GM18951 (cell line): ENCODE data around the gene TYRO3.

Experiments used
- POLR2A ChIP-seq: IDR thresholded peaks from 4 replicates; pipeline ENCODE4 v1.6.1; 2011; ENCODE audit warnings: mild to moderate bottlenecking; ENCODE audit not compliant: insufficient read length, insufficient read depth; ENCODE audit errors: extremely low read depth
- in situ Hi-C: fragments of 300-500 bp; cut with MboI; formaldehyde crosslinking; loops from one replicate; pipeline ENCODE4 v1.12.0; 2022; ENCODE audit warnings: low sequenced_read_pairs, mixed read lengths, inconsistent platforms; ENCODE audit not compliant: unreplicated experiment

Gene TYRO3

DNA sequence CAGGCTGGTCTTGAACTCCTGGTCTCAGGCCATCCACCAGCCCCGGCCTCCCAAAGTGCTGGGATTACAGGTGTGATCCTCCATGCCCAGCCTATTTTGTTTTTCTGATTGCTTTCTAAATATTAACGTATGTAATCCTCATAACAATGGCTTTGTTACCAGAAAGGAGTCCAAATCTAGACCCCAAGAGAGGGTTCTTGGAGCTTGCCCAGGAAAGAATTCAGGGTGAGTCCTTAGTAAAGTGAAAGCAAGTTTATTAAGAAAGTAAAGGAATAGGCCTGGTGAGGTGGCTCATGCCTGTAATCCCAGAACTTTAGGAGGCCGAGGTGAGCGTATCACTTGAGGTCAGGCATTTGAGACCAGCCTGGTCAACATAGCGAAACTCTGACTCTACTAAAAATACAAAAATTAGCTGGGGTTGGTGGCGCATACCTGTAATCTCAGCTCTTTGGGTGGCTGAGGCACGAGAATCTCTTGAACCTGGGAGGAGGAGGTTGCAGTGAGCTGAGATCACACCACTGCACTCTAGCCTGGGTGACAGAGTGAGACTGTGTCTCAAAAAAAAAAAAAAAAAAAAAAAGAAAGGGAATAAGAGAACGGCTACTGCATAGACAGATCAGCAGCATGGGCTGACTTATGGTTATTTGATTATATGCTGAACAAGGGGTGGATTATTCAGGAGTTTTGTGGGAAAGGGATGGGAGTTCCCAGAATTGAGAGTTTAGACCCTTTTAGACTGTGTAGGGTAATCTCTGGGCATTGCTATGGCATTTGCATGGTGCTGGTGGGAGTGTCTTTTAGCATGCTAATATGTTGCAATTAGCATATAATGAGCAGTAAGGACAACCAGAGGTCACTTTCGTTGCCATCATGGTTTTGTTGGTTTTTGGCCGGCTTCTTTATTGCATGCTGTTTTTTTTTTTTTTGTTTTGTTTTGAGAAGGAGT lies 36.1 kb downstream of the TYRO3 start:
- in situ Hi-C loops = no loop called here
- no peak for TF ChIP-seq POLR2A

DNA sequence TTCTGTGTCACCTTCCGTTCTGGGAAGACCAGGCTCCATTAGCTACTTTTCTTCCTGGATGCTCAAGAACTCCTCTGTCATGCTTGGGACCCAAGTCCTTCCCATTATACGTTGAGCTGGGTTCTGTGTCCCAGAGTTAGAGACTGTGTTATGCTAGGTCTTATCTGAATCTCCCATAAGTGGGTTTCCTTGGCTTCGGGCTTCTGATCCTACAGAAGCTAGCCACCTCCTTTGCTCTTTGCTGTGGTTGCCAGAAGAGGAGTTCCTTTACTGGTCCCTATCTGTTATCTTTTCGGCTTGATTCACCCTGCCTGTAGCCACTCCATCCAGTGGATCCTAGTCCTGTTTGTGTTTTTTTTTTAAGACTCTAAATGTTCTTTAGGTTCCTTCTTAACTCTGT lies 38.0 kb downstream of the TYRO3 start:
- in situ Hi-C loops = no loop called here
- no peak for TF ChIP-seq POLR2A

DNA sequence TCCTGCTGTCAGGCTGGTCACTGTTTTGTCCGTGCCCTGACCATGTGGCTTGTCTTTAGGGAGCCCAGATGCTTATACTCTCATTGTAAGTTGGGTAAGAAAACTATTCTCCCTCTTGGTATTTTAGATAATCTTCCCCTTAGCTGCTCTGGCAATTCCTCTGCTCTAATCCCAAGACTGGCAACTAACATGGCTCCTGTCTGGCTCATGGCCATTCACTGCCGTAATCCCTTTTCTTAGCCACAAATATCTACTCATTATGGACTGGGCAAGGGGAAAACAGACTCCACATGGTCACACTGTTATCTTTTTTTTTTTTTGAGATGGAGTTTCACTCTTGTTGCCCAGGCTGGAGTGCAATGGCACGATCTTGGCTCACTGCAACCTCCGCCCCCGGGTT lies 38.8 kb downstream of the TYRO3 start:
- no peak for TF ChIP-seq POLR2A
- in situ Hi-C loops = no loop called here

DNA sequence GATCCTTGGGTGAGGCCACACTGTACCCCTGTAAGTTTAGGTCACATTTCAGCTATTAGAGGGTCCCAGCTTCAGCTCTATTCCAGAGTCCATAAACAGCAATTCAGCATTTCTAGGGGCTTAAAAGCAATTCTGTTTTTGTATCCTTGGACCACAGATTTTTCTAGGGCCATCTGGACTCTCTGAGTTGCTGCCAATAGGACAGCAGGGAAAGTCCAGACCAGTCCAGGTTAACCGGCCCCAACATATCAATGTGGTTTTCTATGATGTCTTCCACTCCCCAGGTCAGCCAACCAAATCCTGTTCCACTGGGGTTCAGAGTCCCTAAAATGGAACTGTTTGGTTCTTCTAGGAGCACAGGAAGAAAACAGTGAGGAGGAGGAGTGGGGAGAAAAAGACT lies 40.0 kb downstream of the TYRO3 start:
- TF ChIP-seq POLR2A = no peak
- in situ Hi-C loops = no loop called here

DNA sequence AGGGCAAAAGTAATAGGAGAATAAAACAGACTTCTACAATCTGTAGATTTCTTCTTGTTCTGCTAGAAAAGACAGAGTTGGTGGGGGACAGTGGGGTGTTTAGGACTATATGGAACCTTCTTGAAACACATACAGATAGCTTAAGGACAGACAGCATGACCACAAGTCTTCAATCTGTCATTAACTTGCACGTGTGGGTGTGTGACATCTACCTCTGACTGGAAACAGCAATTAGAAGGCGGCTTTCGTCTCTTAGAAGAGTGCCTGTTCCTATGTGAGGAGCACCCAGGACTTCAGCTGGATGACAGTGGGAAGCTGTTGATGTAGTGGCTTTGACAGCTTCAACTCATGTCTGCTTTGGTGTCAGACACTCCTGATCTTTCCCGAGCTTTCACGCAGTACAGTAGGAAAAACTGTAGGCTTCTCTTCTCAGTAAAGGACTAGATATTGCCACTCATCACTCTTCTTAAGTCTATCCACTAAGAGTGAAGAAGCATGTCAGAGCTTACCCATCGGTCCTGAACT lies 44.5 kb downstream of the TYRO3 start:
- in situ Hi-C loops = no loop called here
- TF ChIP-seq POLR2A = no peak

DNA sequence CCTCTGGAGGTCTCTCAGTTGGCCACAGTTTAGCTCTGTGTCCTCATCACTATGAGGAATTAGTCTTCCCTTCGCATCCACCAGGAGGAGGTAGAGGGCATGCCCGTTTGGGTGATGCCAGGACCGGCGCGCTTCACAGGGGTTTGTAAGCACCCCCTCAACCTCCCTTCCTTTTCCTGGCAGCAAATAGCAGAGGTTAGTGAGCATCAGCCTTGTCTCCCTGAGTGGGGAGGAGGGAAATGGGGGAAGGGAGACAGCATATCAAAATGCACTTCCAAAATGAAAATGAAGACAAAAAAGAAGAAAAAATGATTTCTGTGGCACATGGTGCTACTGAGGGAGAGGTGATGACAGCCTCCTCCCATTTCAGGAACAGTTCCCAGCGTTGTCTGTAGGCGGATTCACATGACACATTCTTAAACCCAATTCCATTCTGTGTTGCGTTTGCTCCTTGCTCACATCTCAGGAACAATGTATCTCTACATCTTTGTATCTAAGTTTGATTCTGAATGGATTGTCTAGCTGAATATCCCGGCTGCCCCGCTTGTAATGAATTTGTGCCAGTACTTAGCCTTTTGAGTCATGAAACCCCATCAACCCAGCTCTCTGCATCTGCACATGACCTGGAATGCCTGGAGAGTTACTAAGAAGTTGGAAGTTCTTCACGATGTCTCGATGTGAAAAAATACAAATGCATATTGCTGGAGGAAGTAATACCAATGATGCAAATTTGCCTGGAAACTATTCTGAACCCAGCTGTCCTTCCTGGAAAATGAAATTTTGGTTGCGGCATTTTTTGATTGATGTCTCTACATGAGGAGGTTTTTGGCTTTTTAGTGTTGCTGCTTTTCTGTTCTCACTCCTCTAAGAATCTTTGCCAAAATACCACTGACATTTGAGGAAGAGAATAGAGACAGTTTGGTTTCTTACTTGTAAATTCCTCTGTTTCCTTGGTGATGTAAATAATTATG lies 45.2 kb downstream of the TYRO3 start:
- in situ Hi-C loops = no loop called here
- TF ChIP-seq POLR2A = no peak

DNA sequence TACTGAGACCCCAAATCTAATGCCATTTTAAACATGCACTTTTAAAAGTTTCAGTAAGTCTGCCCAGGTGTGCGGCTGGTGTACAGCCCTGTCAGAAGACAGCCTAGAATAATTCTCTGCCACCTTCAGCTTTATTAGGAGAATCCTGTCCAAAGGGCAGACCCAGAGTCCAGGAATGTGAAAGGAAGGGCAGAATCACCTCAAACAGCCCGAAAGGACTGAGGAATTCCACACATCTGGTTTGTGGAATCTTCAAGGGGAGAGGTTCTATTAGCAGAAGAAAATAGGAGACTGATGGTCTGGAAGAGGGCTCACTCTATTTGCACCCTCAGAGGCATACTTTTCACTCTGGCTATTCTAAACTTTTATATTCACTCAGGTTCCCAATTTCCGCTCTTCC lies 46.6 kb downstream of the TYRO3 start:
- TF ChIP-seq POLR2A = no peak
- in situ Hi-C loops = no loop called here

DNA sequence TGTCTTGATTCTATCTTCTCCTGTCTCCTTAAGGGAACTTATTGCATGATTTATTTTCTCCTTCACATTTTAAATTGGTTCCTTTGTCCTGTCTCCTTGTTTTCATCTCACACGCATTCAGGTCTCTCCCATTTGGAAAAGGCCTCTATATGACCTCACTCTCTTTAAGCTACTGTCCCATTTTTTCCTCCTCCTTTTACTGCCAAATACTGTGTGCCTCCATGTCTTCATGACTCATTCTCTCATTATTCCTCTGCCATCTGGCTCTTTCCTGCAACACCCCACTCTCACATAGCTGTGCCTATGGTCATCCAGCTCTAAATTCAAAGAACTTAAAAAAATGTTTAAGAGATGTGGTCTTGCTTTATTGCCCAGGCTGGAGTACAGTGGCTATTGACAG lies 48.0 kb downstream of the TYRO3 start:
- in situ Hi-C loops = no loop called here
- no peak for TF ChIP-seq POLR2A

DNA sequence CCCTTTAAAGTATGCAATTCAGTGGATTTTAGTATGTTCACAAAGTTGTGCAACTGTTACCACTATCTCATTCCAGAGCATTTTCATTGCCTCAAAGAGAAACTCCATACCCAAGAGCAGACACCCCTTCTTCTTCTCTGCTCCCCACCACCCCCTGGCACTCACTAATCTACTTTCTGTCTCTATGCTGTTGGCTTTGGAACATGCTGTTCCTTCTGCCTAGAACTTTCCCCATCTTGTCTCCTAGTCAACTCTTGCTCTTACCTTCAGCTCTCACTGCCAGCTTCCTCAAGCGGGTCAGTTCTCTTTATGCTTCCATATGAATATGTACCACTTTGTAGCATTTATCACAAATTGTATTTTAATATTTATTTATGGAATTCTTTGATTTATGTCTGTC lies 50.1 kb downstream of the TYRO3 start:
- in situ Hi-C loops = no loop called here
- TF ChIP-seq POLR2A = no peak

DNA sequence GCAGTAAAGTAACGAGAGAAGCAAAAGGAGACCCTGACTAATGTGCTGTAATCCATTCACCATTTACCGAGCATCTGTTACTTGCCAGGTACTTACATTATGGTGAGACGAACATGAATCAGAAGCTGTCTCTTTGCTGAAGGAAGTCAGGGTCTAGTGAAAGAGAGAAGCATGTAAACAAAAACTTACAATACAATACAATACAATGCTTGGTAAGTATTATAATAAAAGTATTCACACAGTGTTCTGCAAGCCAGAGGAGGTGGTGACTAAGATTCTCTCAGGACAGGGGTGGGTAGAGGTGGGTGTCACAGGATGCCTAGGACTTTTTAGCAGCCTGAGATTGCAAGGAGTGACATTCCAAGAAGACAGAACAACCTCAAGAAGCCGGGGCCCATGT lies 51.0 kb downstream of the TYRO3 start:
- in situ Hi-C loops = no loop called here
- no peak for TF ChIP-seq POLR2A

DNA sequence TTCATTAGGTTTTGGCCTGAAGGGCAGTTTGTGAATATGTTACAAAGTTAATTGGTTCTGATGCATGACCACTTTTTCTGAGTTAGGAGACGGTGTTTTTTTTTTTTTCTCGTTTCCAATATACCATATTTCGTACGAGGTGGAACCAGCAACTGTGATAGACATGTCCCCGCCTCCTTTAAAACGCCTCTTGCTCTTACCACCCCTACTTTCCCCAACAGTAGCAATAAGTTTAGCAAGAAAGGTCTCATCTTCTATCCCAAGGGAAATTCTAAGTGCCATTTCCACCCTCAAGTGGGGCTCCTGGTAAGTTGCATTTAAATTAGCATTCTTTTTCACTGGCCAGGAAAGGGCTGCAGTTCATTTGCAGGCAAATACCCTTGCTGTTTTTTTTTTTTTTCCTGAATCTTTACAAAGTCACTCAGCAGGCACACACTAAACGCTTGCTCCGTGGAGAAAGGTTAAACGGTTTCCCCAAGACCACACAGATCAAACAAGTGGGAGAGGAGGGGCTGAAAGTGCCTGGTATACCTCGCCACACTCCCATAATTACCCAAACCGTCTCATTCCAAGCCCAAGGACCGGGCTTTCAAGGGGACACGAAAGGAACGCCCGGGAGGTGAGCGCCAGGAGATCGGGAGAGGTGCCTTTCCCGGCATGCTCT lies 61.7 kb downstream of the TYRO3 start:
- TF ChIP-seq POLR2A = no peak
- in situ Hi-C loops = no loop called here

DNA sequence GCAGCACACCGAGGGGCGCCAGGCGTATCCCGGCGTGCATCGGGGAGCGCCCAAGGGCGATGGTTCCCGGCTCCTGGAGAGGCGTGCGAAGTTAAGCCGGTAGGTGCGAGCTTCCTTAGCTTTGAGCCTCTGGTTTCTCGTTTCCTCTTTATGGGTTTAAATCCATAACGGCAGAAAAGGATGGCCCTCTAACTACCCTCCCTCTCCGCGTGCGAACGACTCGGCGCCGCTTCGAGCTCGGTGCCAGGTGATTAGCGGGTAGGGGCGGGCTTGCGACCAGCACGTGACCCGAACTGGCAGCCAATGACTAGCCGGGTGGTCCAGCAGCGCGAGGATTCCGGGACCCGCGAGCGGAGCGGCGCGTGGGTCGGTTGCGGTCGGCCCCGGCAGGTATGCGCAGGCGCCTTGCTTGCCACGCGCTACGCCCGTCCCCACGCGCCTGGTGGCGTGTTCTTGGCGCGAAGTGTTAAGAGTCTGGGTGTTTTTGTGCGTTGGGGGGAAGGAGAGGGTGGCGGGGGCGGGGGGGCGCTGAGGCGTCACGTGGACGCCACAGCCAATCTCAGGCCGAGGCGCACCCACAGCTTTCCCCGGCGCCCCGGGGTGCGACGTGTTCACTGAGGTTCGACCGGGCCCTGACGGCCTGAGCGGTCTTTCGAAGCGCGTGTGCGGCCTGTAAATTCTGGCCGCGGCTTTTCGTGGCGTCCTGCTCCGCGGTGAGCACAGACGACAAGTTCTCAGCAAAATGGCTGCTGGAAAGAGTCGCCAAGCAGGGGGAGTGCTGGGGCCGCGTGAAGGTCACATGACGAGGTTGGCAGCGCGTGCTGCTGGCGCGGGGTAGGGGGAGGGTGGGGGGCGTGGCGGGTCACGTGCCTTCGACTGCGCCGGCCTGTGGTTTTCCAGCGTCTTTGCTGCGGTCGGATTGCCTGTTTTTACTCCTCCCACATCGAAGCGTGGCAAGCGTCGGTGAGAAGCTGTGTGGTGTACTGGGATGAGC lies 62.5 kb downstream of the TYRO3 start:
- TF ChIP-seq POLR2A = no peak
- in situ Hi-C loops = no loop called here
